ENCODE data around the gene SUCLG2.

Gene SUCLG2

GRCh38 chr3:67481126-67481525, 173.3 kb downstream of the SUCLG2 start:
- no peak for TF ChIP-seq CTCF (IDR thresholded peaks at IDR 0.05; ENCODE audit: insufficient read depth, low read depth, low read length, missing control alignments)
- H3K4me3 ChIP-seq (ENCODE audit: low read depth, low read length): no peak overlapping the region
- DNase-seq (ENCODE audit: low read depth): no peak

- H3K4me3 ChIP-seq (ENCODE audit: low read depth, low read length): no peak overlapping the region
- TF ChIP-seq CTCF (IDR thresholded peaks at IDR 0.05; ENCODE audit: insufficient read depth, low read depth, low read length, missing control alignments): no peak
- no peak for DNase-seq (ENCODE audit: low read depth)
Measured at GRCh38 chr3:67478423-67478822, 176.0 kb downstream of the SUCLG2 start.

DNA sequence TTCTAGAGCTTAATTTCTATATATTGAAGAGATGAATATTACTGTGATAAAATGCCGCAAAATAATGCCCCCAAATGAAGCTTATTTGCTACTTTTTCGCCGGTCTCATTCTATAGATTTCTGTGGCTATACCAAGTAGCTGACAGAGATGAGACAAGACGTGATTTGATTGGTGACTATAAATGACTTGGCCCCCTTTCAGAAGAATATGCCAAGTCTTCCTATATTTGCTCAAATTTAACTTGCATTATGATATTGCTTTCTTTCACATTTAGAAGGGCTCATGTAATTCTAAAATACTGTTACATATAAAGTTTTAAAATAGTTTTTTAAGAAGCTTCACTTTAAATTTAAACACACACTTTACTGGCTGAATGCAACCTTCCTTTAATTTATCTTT, 180.1 kb downstream of the SUCLG2 start:
- H3K4me3 ChIP-seq (ENCODE audit: low read depth, low read length): no peak overlapping the region
- no peak for DNase-seq (ENCODE audit: low read depth)
- no peak for TF ChIP-seq CTCF (IDR thresholded peaks at IDR 0.05; ENCODE audit: insufficient read depth, low read depth, low read length, missing control alignments)

GRCh38 chr3:67472674-67473201, 181.7 kb downstream of the SUCLG2 start:
- TF ChIP-seq CTCF (IDR thresholded peaks at IDR 0.05; ENCODE audit: insufficient read depth, low read depth, low read length, missing control alignments): no peak
- DNase-seq (ENCODE audit: low read depth): no peak
- H3K4me3 ChIP-seq (ENCODE audit: low read depth, low read length): no peak overlapping the region

DNA sequence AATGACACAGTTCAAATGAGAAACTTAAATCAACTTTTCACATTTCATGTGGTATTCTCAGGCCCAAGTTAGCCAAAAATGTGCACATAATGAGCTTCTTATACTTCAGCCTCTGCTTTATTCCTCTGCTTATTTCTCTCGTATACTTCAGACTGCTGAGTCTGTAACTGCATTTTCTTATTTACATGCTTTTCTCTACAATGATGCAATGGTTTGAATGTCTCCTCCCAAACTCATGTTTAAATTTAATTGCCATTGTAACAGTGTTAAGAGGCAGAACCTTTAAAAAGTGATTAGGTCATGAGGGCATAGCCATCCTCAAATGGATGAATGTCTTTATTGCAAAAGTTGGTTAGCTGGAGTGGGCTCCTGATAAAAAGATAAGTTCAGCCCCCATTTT, 184.2 kb downstream of the SUCLG2 start:
- TF ChIP-seq CTCF (IDR thresholded peaks at IDR 0.05; ENCODE audit: insufficient read depth, low read depth, low read length, missing control alignments): no peak
- no peak overlapping the region for H3K4me3 ChIP-seq (ENCODE audit: low read depth, low read length)

DNA sequence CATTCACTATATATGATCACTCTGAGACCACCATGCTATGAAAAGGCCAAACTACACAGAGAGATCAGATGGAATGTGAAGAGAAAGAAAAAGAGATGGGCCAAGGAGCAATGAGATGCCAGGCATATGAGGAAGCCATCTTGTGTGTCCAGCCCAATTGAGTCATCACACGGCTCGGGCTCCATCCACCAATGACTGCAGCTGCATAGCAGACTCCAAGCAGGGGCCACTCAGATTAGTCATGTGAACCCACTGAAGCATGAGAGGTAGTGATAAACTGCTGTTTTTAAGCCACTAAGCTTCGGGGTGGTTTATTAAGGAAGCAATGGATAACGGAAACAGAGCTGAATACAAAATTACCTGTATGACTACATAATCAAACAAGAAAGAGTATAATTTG, 185.9 kb downstream of the SUCLG2 start:
- no peak for TF ChIP-seq CTCF (IDR thresholded peaks at IDR 0.05; ENCODE audit: insufficient read depth, low read depth, low read length, missing control alignments)
- DNase-seq (ENCODE audit: low read depth): no peak
- no peak overlapping the region for H3K4me3 ChIP-seq (ENCODE audit: low read depth, low read length)

More for the DNA sequence above, 184.2 kb downstream of the SUCLG2 start:
- DNase-seq (ENCODE audit: low read depth): no peak

- no peak overlapping the region for H3K4me3 ChIP-seq (ENCODE audit: low read depth, low read length)
- no peak for DNase-seq (ENCODE audit: low read depth)
- TF ChIP-seq CTCF (IDR thresholded peaks at IDR 0.05; ENCODE audit: insufficient read depth, low read depth, low read length, missing control alignments): no peak
Measured at GRCh38 chr3:67463656-67464055, 190.8 kb downstream of the SUCLG2 start.

Data from GM12865 (cell line).